ENCODE data around the gene SOAT2.

GRCh38 chr12:53133722-53134121 is 30.4 kb downstream of the SOAT2 start:
- TF ChIP-seq EZH2 (IDR thresholded peaks at IDR 0.05; ENCODE audit: borderline replicate concordance, low read depth, low read length, severe bottlenecking) = no peak
- no peak for TF ChIP-seq CTCF (IDR thresholded peaks at IDR 0.05; ENCODE audit: extremely low read depth in 1 of 2, insufficient read depth in 1 of 2, low read depth in 1 of 2, low read length in 2 of 2)
- no peak for TF ChIP-seq MAX (IDR thresholded peaks at IDR 0.05; ENCODE audit: insufficient read depth, insufficient read length)
- TF ChIP-seq POLR2AphosphoS5 (IDR thresholded peaks at IDR 0.05; ENCODE audit: insufficient read depth, low read depth, low read length) = no peak
- TF ChIP-seq POLR2A (IDR thresholded peaks at IDR 0.05; ENCODE audit: low read depth, low read length) = no peak
- no peak for TF ChIP-seq JUN (IDR thresholded peaks at IDR 0.05; ENCODE audit: borderline replicate concordance, insufficient read depth, insufficient read length, low read depth)

All from endothelial cell of umbilical vein (primary cell).